GM19395 (cell line): Measurements from ENCODE around the gene KIF20B.
"Not testable (repeated sequence)": the region's sequence is repeated elsewhere in the genome, so short reads cannot be mapped to it uniquely, and the experiment has no call there.

ENCODE experiments used
- ATAC-seq: cut with Tn5 transposase; IDR thresholded peaks from one replicate; pipeline ENCODE4 v1.9.1; 2021; ENCODE audit warnings: mild to moderate bottlenecking, moderate library complexity; ENCODE audit not compliant: unreplicated experiment

KIF20B gene

GRCh38 chr10:89763671-89764070 lies 62.3 kb downstream of the KIF20B start:
- not testable (repeated sequence) for ATAC-seq

- ATAC-seq = no peak
These were observed 70.3 kb downstream of the KIF20B start for GRCh38 chr10:89771684-89772083.

DNA sequence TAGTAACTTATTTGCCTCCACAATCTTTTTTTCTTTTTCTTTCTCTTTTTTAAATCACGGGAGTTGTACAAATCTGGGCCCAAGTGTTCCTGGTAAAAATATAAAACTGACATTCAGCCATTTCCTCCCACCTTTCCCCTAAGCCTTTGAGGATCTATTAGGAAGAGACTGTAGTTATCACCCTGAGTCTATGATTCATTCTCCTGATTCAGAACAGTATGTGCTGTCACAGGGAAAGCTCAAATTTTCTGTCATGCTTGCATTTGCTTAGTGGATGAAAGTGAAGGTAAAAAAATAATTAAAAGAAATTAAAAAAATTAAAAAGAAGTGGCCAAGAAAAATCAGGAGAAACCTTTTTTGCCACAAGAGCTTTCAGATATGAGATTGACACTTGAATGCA lies 71.7 kb downstream of the KIF20B start:
- no peak for ATAC-seq

DNA sequence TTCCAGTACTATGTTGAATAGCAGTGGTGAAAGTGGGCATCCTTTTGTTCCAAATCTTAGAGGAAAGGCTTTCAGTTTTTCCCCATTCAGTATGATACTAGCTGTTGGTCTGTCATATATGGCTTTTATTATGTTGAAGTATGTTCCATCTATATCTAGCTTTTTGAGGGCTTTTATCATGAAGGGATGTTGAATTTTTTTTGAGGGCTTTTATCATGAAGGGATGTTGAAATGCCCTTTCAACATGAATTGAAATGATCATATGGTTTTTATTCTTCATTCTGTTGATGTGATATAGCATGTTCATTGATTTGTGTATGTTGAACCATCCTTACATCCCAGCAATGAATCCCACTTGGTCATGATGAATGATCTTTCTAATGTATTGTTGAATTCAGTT lies 75.3 kb downstream of the KIF20B start:
- no peak for ATAC-seq

- ATAC-seq = no peak
These were observed 81.1 kb downstream of the KIF20B start for GRCh38 chr10:89782470-89782869.

DNA sequence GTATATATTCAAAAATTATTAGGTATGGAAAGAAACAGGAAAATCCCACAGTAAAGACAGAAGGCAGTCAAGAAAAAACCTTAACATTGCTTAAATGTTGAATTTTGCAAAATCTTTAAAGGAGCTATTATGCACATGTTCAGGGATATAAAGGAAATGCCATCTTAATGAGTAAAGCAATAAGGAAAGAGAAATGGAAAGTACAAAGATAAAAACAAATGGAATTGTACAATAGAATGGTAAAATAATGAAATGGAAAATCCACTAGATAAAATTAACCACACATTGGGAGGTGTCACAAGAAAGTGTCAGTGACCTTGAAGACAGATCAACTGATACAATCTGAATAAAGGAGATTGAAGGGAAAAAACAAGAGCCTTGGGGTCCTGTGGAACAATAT lies 82.0 kb downstream of the KIF20B start:
- ATAC-seq = no peak

DNA sequence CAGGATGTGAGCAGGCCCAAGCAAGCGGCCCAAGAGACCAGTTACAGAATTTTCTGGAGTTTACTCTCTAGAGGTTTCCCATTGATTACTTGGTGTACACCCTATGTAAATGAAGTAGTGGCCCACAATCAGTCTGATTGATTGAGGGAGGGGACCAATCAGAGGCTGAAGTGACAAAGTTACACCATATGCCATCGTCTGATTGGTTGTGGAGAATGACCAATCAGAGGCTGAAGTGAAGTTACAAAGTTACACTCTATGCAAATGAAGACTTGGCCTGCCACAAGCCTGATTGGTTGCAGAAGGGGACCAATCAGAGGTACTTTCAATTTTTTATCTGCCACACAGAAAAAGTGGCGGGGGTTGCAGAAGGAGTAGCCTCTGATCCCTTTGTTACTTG lies 83.7 kb downstream of the KIF20B start:
- ATAC-seq = no peak

- ATAC-seq = no peak
These were observed 87.9 kb downstream of the KIF20B start for GRCh38 chr10:89789188-89789877.

GRCh38 chr10:89792187-89792586 lies 90.8 kb downstream of the KIF20B start:
- no peak for ATAC-seq

- peak; percentile 62 for ATAC-seq
These were observed 92.4 kb downstream of the KIF20B start for GRCh38 chr10:89793649-89794254.

DNA sequence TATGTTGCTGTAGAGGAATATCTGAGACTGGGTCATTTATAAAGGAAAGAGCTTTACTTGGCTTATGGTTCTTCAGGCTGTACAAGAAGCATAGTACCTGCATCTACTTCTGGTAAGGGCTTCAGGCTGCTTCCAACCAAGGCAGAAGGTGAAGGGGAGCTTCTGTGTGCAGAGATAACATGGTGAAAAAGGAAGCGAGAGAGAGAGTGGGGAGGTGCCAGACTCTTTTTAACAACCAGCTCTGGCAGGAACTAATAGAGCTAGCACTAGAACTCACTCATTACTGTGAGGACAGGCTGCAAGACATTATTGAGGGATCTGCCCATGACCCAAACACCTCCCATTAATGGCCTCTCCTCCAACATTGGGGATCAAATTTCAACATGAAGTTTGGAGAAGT lies 94.5 kb downstream of the KIF20B start:
- peak; percentile 85 for ATAC-seq

DNA sequence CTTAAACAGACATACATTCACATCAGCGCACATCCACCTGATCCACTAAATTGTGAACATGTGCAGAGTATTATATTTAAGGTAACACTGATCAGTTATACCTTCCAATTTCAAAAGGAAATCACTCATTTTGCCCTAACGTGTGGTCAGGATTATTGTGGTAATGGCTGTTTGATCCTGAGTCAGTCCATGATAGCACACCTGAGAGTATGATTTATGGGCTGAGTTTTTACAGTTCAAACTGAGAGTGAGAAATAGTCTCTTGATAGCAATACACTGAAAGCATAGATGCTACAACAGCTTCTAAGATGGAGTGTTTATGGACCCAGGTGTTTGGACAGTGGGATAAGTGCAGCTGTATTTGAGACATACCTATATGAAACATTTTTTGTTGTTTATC lies 96.7 kb downstream of the KIF20B start:
- no peak for ATAC-seq

DNA sequence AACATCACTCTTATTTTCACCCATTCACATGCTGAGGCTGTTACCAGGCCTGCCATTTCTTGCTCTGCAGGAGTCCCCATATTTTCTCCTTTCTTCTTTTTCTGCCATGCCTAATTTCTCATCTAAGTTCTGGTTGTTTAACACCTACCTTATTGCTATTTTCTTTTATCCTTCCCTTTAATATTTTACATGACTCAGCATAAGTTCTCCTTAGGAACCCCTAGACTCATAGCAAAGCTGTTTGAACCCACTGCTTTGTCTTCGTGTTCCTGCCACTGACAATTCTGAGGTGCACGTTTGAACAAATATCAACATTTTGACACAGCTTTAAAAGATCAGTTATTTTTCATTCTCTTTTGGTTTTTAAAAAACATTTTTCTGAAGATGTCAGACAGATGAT lies 98.2 kb downstream of the KIF20B start:
- ATAC-seq = no peak

GRCh38 chr10:89805599-89806013 lies 104.2 kb downstream of the KIF20B start:
- peak; percentile 97 for ATAC-seq

DNA sequence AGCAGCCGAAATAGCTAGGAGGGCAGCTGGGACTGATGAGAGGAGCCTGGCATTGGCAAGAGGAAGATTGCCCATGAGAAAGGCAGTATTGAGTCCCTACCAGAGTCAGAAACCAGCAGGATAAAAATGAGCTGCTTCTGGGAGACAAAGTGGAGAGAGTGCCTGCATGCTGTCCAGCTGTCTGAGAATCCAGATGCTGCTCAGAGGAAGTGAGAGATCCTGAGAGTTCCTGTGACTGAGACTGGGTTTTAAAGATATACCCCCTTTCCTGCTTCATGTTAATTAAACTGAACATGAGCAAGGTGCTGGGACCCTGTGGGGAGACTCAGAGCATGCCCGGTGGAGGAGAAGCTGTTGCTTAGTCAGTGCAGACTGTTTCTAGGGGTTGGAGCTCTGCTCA lies 107.5 kb downstream of the KIF20B start:
- peak; percentile 30 for ATAC-seq

GRCh38 chr10:89809766-89810165 lies 108.4 kb downstream of the KIF20B start:
- ATAC-seq = no peak

DNA sequence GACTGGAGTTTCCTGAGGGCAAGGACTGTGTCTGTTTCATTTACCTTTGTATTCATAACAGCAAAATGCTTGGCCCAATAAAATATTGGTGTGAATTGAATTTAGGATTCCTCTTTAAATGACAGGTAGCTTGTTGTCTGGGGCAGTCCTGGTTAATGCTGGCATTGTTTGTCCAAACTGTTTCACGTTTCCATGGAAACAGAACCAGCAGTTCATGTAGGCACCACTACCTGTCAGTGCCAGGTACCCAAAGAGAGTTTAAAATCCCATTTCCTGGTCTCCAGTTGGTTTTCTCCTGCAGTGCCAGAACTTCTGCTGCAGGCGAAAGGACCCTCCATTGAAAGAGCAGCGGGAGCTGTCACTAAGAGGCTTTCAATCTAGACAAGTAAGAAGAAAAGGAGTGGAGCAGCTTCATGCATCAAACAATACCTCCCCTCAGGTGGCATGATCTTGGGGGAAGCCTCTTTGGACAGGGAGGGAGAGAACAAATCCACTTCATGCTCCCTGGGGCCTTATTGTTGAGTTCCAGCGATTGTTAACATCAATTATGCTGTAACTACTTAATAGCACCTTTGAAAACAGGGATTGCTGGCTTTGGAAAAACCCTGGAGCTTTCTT lies 109.6 kb downstream of the KIF20B start:
- ATAC-seq = no peak

GRCh38 chr10:89813546-89813945 lies 112.2 kb downstream of the KIF20B start:
- peak; percentile 67 for ATAC-seq

DNA sequence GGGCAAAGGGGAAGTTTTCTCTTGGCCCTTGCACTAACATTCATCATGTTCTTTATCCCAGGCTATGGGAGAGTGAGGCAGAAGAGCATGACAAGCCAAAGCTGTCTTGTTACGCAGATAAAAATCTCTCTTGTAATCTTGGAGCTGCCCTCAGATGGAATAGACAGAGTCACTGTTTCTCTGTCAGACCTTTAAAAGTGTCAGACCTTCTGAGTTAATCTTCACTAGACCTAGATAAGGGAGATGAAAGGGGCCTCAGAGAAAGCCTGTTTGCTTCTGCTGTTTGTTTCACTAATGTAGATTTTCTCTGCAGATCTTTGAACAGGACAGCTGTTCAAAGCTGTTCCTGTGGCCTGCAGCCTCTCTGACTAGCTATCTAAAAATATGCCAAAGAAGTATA lies 112.9 kb downstream of the KIF20B start:
- ATAC-seq = peak; percentile 77

DNA sequence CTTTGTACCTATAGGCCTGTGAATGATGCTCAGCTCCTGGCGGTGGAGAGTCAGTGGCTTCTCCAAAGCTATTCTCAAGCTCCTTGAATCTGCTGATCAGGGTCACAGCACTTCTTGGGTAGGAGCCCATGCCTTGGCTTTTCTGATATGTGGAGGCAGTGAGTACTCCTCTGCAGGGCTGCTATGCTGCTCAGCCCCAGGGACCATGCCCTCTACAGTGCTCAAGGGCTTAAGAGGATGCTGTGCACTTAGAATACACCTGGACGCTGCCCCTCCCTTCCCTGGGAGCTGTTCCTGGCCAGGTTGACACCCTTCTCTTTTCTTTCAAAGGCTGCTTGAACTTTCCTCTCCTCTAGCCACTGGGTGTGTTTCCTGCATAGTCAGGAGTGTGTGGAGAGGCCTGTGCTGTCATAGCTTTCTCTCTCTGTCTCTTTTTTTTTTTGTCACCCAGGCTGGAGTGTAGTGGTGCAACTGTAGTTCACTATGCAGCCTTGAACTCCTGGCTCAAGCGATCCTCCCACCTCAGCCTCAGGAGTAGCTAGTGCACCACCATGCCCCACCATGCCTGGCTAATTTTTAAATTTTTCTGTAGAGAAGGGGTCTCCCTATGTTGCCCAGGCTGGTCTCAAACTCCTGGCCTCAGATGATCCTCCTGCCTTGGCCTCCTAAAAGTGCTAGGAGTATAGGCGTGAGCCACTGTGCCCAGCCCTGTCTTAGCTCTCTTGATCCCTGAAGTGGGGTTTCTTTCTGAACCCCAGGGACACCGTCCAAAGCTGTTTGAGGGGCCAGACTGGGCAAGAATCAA lies 113.9 kb downstream of the KIF20B start:
- ATAC-seq = no peak

DNA sequence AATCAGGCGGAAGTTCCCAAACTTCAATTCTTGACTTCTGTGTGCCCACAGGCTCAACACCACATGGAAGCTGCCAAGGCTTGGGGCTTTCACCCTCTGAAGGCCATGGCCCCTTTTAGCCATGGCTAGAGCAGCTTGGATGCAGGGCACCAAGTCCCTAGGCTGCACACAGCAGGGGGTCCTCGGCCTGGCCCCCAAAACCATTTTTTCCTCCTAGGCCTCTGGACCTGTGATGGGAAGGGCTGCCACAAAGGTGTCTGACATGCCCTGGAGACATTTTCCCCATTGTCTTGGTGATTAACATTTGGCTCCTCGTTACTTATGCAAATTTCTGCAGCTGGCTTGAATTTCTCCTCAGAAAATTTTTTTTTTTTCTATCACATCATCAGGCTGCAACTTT lies 117.6 kb downstream of the KIF20B start:
- ATAC-seq = not testable (repeated sequence)
